ENCODE data around the gene FMO5.

GRCh38 chr1:147151244-147151643, 73.9 kb downstream of the FMO5 start:
- TF ChIP-seq CTCF (IDR thresholded peaks at IDR 0.05; ENCODE audit: low read depth, low read length, poor library complexity, severe bottlenecking), result no peak
- TF ChIP-seq EZH2phosphoT487 (IDR thresholded peaks at IDR 0.05; ENCODE audit: borderline replicate concordance, low read length), result no peak
